ENCODE results near the gene MTAP.
A peak's percentile ranks its signal among the peaks of the same experiment; 100 is the strongest.

MTAP gene

GRCh38 chr9:21852754-21853153 lies 50.3 kb downstream of the MTAP start:
- no peak for DNase-seq (ENCODE audit: low read depth)

DNA sequence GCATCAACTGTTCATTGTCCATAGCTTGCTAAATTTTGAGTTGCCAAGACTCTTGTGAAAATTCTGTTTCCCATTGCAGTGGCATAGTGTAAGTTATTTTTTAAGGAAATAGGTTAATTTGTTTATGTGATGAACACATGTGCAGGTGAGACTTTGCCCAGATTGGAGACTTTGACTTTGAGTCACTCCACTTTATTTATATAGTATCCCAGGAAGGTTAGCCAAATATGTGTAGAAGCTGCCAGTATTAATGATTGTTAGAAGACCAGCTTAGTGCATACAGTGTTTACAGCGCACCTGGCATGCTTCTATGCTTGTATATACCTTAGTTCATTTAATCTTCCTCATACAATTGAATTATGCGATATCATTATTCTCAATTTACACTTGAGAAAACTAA lies 51.0 kb downstream of the MTAP start:
- no peak for DNase-seq (ENCODE audit: low read depth)

- no peak for DNase-seq (ENCODE audit: low read depth)
Measured at GRCh38 chr9:21854119-21854518, 51.7 kb downstream of the MTAP start.

GRCh38 chr9:21854594-21854993 lies 52.2 kb downstream of the MTAP start:
- no peak for DNase-seq (ENCODE audit: low read depth)

DNA sequence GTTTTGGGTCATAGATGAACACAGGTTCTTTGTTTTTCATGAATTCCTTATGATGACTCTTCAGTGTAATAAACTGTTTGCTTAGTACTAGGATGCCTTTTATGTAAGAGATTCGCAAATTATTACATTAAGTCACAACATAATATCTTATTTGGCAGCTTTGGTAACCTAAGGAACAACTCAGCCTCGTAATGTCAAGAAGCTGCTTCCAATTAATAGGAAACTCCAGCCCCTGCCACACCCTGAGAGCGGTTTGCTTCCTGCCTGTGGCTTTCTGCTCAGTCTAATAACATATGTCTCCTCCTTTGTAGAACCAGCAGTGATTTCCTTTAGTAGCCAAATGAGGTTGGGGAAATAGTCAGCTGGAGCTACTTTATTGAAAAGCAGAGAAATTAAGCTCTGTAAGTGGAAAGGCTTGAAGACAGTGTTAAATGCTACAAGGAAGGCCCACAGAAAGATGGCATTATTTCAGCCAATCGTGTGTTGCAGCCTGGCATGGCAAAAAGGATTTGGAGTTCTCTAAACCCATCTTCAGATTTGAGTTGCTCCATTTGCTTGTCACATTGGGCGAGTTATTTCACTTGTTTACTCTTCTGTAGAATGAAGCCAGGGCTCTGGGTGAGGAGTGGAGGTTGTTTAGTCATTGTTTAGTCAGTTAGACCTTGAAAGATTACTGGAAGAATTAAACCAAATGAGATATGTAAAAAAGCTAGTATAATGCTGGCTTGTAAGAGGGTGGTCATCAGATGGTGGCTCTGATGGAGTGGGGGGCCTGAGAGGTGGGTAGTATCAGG lies 54.1 kb downstream of the MTAP start:
- DNase-seq (ENCODE audit: low read depth) = peak; percentile 49

- no peak for DNase-seq (ENCODE audit: low read depth)
Measured at GRCh38 chr9:21862871-21863270, 60.4 kb downstream of the MTAP start.

DNA sequence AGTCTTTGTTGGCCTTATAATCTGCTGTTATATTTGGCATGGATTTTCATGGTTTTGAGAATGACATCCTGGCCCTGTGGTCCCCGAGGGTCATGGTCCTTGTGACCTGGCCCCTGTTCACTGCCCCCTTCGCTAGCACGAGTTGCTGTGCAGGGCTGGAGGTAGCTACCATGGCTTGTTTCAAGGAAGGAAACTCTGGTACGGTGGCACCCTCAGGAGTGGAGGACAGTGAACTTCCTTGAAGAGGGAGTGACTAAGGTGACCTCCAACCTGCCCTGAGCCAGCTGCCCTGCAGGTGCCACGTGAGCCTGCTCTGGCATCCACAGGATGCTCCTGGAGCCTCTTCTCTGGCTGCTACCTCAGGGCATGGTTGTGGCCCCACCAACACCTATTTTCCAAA lies 62.1 kb downstream of the MTAP start:
- no peak for DNase-seq (ENCODE audit: low read depth)

GRCh38 chr9:21866302-21866701 lies 63.9 kb downstream of the MTAP start:
- no peak for DNase-seq (ENCODE audit: low read depth)

GRCh38 chr9:21871256-21871975 lies 69.0 kb downstream of the MTAP start:
- no peak for DNase-seq (ENCODE audit: low read depth)

GRCh38 chr9:21872696-21873095 lies 70.3 kb downstream of the MTAP start:
- no peak for DNase-seq (ENCODE audit: low read depth)

DNA sequence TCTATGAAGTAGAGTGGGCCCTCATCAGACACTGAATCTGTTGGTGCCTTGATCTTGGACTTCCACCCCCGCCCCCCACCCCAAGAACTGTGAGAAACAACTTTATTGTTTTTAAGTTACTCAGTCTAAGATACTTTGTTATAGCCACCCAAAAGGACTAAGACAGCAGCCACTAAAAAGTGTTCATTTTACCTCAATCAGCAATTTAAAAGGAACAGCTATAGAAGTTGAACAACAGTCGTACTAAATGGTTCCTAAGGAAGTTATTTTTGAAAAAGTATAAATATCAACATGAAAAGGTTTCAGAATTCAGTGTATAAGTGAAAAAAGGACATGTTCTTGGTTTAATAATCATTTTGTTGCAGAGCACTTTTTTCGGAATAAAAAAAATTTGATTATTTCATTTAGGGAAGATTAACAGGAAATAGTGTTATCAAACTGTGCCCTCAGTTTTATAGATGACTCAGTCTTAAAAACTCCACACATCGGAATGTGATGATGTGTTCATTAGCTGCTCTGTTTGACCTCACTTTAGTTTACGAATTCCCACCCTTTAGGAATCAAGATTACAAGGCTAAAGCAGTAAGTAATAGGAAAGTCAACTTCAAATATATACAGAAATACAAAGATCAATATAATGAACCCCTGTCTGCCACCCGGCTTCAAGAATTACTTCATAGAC lies 71.2 kb downstream of the MTAP start:
- DNase-seq (ENCODE audit: low read depth) = no peak

DNA sequence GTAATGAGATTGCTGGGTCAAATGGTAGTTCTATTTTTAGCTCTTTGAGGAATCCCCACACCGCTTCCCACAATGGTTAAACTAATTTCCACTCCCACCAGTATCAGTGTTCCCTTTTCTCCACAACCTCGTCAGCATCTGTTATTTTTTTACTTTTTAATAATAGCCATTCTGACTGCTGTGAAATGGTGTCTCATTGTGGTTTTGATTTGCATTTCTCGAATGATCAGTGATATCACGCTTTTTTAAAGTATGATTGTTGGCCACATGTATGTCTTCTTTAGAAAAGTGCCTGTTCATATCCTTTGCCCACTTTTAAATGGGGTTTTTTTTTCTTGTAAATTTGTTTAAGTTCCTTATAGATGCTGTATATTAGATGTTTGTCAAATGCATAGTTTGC lies 73.5 kb downstream of the MTAP start:
- DNase-seq (ENCODE audit: low read depth) = no peak

- no peak for DNase-seq (ENCODE audit: low read depth)
Measured at GRCh38 chr9:21883642-21884041, 81.2 kb downstream of the MTAP start.

GRCh38 chr9:21889673-21890072 lies 87.2 kb downstream of the MTAP start:
- DNase-seq (ENCODE audit: low read depth) = no peak

DNA sequence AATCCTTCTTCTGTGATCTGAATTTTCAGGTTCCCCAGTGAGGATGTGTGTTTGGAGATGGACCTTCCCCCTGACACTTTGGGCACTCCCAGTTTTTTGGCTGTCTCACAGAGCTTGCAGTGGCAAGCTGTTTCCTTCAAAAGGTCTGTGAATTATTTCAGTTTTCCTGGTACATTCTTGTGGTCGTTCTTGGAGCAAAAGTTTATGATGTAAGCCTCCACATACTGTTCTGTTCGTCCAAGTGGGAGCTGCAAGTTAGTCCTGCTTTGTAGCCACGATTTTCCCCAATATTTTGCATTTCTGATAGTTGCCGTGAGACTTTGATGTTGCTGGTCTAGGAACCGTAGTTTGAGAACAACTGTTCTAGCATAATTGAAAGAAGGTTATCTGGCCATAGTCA lies 88.3 kb downstream of the MTAP start:
- no peak for DNase-seq (ENCODE audit: low read depth)

DNA sequence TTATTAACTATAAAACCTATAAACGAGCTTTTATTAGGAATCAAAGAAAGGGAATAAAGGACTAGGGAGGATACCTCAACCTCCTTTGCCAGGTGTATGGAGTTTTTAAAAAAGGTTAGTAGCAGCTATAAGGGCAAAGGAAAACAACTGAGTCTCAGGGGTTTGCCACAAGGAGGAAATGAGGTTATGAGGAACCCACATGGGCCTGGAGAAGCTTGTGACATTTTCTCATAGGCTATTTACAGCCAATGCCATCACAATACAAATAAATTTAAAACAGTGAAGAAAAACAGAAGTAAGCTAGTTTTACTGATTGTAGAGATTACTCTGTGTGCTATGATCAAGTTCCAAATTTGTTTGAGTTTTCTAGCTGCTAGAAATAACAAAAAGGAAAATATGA lies 99.1 kb downstream of the MTAP start:
- no peak for DNase-seq (ENCODE audit: low read depth)

- DNase-seq (ENCODE audit: low read depth) = no peak
Measured at GRCh38 chr9:21902136-21902535, 99.7 kb downstream of the MTAP start.

DNA sequence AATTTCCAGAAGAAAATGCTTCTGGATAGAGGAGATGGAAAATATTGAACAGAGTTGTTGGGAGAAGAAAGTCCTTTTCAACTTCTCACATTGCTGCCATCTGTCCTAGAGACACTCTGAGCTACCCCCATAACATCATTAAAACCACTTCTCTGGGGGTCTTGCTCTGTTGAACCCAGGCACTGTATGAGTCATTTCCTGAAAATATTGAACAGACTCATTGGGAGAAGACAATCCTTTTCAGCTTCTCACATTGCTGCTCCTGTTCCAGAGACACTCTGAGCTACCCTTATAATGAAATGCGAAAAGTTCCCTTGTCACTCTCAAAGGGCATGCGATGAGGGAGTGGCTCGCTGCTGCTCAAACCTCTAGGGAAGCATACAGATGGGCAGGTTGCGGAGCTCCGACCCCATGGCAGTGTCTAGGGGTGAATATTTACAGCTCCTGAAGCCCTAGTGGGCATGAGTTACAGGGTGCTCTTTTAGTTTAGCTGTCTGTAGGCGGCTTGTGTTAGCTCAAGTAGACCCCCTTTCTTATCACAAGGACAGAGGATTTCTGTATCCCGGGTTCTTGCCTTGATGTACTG lies 101.0 kb downstream of the MTAP start:
- DNase-seq (ENCODE audit: low read depth) = no peak

DNA sequence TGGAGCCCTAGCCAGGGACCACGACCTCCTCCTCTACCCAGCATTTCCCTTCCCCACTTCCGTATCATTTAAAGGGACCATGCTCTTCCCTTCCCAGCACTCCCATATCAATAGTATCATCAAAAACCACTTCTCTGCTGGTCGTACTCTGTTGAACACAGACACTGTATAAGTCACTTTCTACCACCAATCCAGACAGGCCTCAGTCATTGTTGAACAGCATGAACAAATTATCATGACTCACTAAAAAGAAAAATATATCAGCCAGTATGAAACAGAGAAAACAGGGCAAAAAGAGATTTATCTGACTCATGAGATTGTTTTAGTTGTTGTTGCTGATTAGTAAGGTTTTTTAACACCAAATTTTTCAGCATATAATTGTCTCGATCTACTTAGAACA lies 101.9 kb downstream of the MTAP start:
- DNase-seq (ENCODE audit: low read depth) = peak; percentile 31

GRCh38 chr9:21904776-21905175 lies 102.3 kb downstream of the MTAP start:
- DNase-seq (ENCODE audit: low read depth) = no peak

GRCh38 chr9:21906213-21906612 lies 103.8 kb downstream of the MTAP start:
- no peak for DNase-seq (ENCODE audit: low read depth)

DNA sequence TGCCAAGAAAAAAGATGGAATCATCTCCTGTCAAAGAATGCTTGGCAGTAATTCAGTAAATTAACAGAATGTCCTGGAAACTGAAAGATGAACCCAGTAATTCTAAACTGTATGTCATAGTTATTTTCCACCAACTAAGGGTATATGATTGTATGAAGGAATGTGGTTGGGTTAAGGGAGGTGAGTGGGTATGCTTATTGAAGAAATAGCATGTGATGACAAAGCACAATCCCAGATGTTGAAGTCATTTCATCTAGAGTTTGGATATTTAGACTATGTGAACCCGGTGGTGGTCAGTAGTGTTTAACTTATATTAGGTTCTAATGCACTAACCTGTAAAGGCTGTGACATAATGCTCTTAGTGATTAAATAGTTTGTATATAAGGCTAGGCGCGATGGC lies 104.4 kb downstream of the MTAP start:
- no peak for DNase-seq (ENCODE audit: low read depth)
